HG02588 (cell line): ENCODE results near the gene SDHAF2.
"Not testable (repeated sequence)": the region's sequence is repeated elsewhere in the genome, so short reads cannot be mapped to it uniquely, and the experiment has no call there.

Source experiments
- ATAC-seq: cut with Tn5 transposase; IDR thresholded peaks from one replicate; pipeline ENCODE4 v1.9.1; 2021; ENCODE audit warnings: mild to moderate bottlenecking, moderate library complexity; ENCODE audit not compliant: unreplicated experiment

Gene SDHAF2

GRCh38 chr11:61474013-61474643, 44.2 kb downstream of the SDHAF2 start:
- no peak for ATAC-seq

- no peak for ATAC-seq
Measured at GRCh38 chr11:61475433-61475832, 45.5 kb downstream of the SDHAF2 start.

- ATAC-seq: no peak
Measured at GRCh38 chr11:61476371-61476770, 46.4 kb downstream of the SDHAF2 start.

- ATAC-seq: no peak
Measured at GRCh38 chr11:61477126-61477525, 47.2 kb downstream of the SDHAF2 start.

- ATAC-seq: no peak
Measured at GRCh38 chr11:61477727-61478148, 47.8 kb downstream of the SDHAF2 start.

GRCh38 chr11:61479360-61480058, 49.6 kb downstream of the SDHAF2 start:
- not testable (repeated sequence) for ATAC-seq

- no peak for ATAC-seq
Measured at GRCh38 chr11:61480261-61480993, 50.5 kb downstream of the SDHAF2 start.

GRCh38 chr11:61480994-61481335, 51.0 kb downstream of the SDHAF2 start:
- ATAC-seq: no peak

GRCh38 chr11:61481806-61482205, 51.9 kb downstream of the SDHAF2 start:
- no peak for ATAC-seq

- ATAC-seq: no peak
Measured at GRCh38 chr11:61482513-61482912, 52.6 kb downstream of the SDHAF2 start.

GRCh38 chr11:61484541-61484940, 54.6 kb downstream of the SDHAF2 start:
- no peak for ATAC-seq

- ATAC-seq: no peak
Measured at GRCh38 chr11:61485080-61485479, 55.2 kb downstream of the SDHAF2 start.

GRCh38 chr11:61486011-61486620, 56.2 kb downstream of the SDHAF2 start:
- no peak for ATAC-seq

- ATAC-seq: no peak
Measured at GRCh38 chr11:61486779-61487178, 56.9 kb downstream of the SDHAF2 start.

GRCh38 chr11:61487342-61488025, 57.6 kb downstream of the SDHAF2 start:
- ATAC-seq: no peak

GRCh38 chr11:61488651-61489291, 58.8 kb downstream of the SDHAF2 start:
- ATAC-seq: no peak

- ATAC-seq: no peak
Measured at GRCh38 chr11:61489833-61490721, 60.2 kb downstream of the SDHAF2 start.

- ATAC-seq: no peak
Measured at GRCh38 chr11:61491736-61492395, 61.9 kb downstream of the SDHAF2 start.

GRCh38 chr11:61494381-61494961, 64.5 kb downstream of the SDHAF2 start:
- no peak for ATAC-seq
